Neural crest cell (in vitro differentiated cells): Measurements from ENCODE around the gene VDR. TPM values are rescaled to one million over a fixed set of nuclear protein-coding genes. Genes with fewer than 3 reads are reported as not detected.

Experiments
- DNase-seq: peaks from one replicate; pipeline ENCODE4 v3.0.0; 2021; ENCODE audit warnings: low read depth, mixed read lengths, low spot score
- H3K27ac Mint-ChIP-seq: one replicate; pipeline ENCODE4 v1.8.0; 2021; ENCODE audit warnings: mild to moderate bottlenecking, mixed read lengths; ENCODE audit not compliant: unreplicated experiment
- H3K27me3 Mint-ChIP-seq: 2 replicates; pipeline ENCODE4 v1.8.0; 2021; ENCODE audit warnings: low read depth, mild to moderate bottlenecking, mixed read lengths
- H3K36me3 Mint-ChIP-seq: 2 replicates; pipeline ENCODE4 v1.8.0; 2021; ENCODE audit warnings: low read depth, mild to moderate bottlenecking, mixed read lengths
- H3K4me1 Mint-ChIP-seq: 2 replicates; pipeline ENCODE4 v1.8.0; 2021; ENCODE audit warnings: mixed read lengths
- H3K4me3 Mint-ChIP-seq: one replicate; pipeline ENCODE4 v1.8.0; 2021; ENCODE audit warnings: mild to moderate bottlenecking, mixed read lengths
- H3K9me3 Mint-ChIP-seq: 2 replicates; pipeline ENCODE4 v1.8.0; 2021; ENCODE audit warnings: mixed read lengths
- total RNA-seq: library from RNA; stranded (reverse); gene quantifications from 2 replicates; pipeline ENCODE4 v1.2.1, GENCODE V29; 2021
- TF ChIP-seq, protein P1 (sequence below): fragments of 200-600 bp; sonication (generic); conservative IDR thresholded peaks from 2 replicates; pipeline ENCODE4 v1.5.0; 2021; ENCODE audit warnings: antibody characterized with exemption, mild to moderate bottlenecking

Gene VDR
- total RNA-seq, 1 donor from 2014 or later, result not detected

DNA sequence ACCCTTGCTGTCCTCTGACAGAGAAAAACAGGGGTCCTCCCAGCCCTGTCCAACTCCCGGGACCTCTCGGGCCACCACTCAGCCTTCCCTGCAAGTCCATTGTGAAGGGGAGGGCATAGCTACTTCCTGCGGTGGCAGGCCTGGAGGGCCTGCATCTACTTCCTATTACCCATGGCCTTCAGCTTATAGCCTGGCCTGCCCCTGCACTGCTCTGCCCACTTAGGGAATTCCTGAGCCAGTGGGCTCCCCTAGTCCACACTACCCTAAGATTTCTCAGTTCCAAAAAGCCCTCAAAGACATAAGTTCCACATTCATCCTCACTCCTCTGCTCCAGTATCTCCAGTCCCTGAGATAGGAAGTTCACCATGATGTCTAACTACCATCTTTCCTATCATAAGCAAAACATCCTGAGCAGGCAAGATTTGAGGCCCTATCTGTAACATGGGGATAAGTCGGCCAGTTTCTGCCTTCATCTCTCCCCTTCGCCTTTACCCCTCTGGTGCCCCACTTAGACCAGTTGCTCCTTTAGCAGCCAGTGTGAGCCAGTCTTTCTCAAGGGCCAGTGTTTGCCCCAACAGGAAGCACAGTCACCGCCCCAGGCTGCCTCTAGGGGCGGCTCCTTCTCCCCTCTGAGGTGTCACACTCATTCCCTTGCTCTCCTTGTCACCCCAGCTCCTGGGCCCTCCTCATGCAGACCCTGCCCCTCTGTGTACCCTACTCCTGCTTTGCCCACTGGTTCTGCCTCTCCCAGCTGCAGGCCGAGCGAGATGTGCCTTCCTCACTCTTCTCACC, 96.0 kb downstream of the VDR start:
- Mint-ChIP-seq H3K4me3 (peak overlapping the region; percentile 15), H3K9me3 (no peaks in the 10 kb centered on the region), H3K4me1 (peaks cover 68% of the 10 kb centered on the region), H3K27me3 (no peaks in the 10 kb centered on the region), H3K36me3 (no peaks in the 10 kb centered on the region), H3K27ac (peak overlapping the region; percentile 86)
- DNase-seq, result no peak
- TF ChIP-seq, protein P1, sequence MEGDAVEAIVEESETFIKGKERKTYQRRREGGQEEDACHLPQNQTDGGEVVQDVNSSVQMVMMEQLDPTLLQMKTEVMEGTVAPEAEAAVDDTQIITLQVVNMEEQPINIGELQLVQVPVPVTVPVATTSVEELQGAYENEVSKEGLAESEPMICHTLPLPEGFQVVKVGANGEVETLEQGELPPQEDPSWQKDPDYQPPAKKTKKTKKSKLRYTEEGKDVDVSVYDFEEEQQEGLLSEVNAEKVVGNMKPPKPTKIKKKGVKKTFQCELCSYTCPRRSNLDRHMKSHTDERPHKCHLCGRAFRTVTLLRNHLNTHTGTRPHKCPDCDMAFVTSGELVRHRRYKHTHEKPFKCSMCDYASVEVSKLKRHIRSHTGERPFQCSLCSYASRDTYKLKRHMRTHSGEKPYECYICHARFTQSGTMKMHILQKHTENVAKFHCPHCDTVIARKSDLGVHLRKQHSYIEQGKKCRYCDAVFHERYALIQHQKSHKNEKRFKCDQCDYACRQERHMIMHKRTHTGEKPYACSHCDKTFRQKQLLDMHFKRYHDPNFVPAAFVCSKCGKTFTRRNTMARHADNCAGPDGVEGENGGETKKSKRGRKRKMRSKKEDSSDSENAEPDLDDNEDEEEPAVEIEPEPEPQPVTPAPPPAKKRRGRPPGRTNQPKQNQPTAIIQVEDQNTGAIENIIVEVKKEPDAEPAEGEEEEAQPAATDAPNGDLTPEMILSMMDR, result peak; percentile 23

DNA sequence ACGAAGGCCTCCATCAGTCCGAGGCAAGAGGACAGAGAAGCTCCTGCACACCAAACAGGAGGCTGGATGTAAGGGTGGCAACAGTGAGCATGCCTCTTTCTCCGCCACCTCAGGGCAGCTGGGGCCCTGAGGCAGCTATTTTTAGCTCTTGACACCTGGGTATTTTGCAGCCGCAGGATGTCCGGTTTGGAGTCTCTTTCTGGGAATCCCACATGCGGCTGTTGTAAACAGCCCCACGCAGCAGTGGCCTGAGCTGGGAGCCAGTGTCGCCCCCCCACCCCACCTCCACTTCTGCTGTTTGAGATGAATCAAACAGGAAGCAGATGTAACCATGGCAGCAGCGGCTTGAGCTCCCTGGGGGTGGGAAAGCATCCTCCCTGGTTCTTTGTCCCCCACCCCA, 96.7 kb downstream of the VDR start:
- DNase-seq, result no peak
- Mint-ChIP-seq H3K36me3 (no peaks in the 10 kb centered on the region), H3K4me3 (peak overlapping the region; percentile 15), H3K9me3 (no peaks in the 10 kb centered on the region), H3K27me3 (no peaks in the 10 kb centered on the region), H3K4me1 (peaks cover 67% of the 10 kb centered on the region), H3K27ac (peak overlapping the region; percentile 27)
- TF ChIP-seq, protein P1, result no peak

DNA sequence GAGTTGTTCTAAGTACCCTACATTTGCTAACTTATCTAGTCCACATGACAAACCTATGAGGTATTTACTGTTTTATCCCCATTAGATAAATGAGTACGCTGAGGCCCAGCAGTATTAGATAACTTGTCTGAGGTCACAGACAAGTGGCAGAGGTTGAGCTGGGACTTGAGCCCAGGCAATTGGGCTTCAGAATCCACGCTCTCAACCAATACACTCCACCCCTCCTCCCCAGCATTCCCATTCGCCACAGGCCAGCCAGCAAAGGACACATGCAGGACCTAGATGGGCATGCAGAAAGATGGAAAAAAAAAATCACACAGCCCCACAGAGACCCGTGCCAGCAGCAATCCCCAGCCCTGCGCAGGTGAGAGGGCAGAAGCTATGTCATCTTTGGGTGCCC, 97.5 kb downstream of the VDR start:
- Mint-ChIP-seq H3K27me3 (no peaks in the 10 kb centered on the region), H3K9me3 (no peaks in the 10 kb centered on the region), H3K4me1 (peaks cover 70% of the 10 kb centered on the region), H3K27ac (no peak overlapping the region), H3K4me3 (no peak overlapping the region), H3K36me3 (no peaks in the 10 kb centered on the region)
- TF ChIP-seq, protein P1, result no peak
- no peak for DNase-seq

DNA sequence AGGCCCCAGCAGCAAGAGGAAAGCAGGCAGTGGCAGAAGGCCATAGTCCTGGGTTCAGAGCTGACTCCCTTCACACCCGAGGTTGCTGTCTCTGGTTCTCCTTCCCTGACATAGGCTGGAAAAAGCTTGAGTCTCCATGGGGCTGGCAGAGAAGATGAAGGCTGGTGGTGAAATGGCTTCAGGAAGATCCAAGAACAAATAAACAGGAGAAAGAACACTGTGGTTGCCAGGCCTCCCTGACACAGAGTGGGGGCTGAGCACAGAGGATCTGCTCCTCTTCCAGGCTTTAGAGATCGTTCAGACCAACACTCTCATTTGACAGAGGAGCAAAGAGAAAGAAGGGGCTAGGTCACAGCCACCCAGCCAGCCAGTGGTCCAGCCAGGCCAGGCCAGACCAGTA, 99.4 kb downstream of the VDR start:
- no peak for DNase-seq
- Mint-ChIP-seq H3K27ac (peak overlapping the region; percentile 67), H3K4me1 (peaks cover 68% of the 10 kb centered on the region), H3K4me3 (no peak overlapping the region), H3K9me3 (no peaks in the 10 kb centered on the region), H3K27me3 (no peaks in the 10 kb centered on the region), H3K36me3 (no peaks in the 10 kb centered on the region)
- TF ChIP-seq, protein P1, result no peak

DNA sequence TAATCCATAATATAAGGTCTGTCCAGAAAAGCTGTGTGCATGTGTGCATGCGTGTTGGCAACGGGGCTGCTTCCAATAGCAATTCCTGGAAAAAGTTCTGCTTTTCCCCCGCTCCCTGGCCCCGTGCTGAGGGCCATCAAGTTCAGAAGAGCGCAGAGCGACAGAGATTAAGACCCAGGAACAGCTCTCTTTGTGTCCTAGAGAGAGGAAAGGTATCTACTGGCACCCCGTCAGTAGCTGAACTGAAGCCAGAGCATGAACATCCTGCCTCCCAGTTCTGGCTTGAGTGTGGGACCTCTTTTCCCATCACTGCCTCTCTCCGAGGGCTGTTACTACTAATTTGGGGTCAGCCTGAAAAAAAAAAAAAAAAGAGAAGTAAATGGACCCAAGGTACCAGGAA, 100.6 kb downstream of the VDR start:
- H3K4me3 Mint-ChIP-seq, result no peak overlapping the region
- H3K27ac Mint-ChIP-seq, result no peak overlapping the region
- no peaks in the 10 kb centered on the region for H3K9me3 Mint-ChIP-seq
- H3K27me3 Mint-ChIP-seq, result no peaks in the 10 kb centered on the region
- TF ChIP-seq, protein P1, result no peak
- H3K4me1 Mint-ChIP-seq, result peaks cover 72% of the 10 kb centered on the region
- no peaks in the 10 kb centered on the region for H3K36me3 Mint-ChIP-seq
- DNase-seq, result no peak
